Common myeloid progenitor, CD34-positive (primary cell): ENCODE measurements around the gene KYAT1.
"Not testable (repeated sequence)": the region's sequence is repeated elsewhere in the genome, so short reads cannot be mapped to it uniquely, and the experiment has no call there.

Source experiments
- CTCF ChIA-PET: fragments of 350-600 bp; sonication (Branson Sonifier 250); formaldehyde crosslinking; loops from one replicate; lab custom pipeline; 2021; ENCODE audit warnings: antibody characterized with exemption; lab: Charles Lee
- POLR2A ChIA-PET: fragments of 350-600 bp; sonication (Branson Sonifier 250); formaldehyde crosslinking; loops from one replicate; lab custom pipeline; 2021; ENCODE audit warnings: antibody characterized with exemption; lab: Charles Lee
- DNase-seq, 3 donors: peaks; one replicate each; pipeline versions ENCODE4 v3.0.0 to v3.0.0-alpha.2; 2013
- H3K27ac ChIP-seq, 2 experiments: 1 replicate in 1 of 2; 2 replicates in 1 of 2; pipeline ENCODE4 v1.7.0; 2013; ENCODE audit warnings: inconsistent platforms in 2 of 2, low read length in 2 of 2, mild to moderate bottlenecking in 2 of 2, low read depth in 1 of 2, moderate library complexity in 1 of 2; ENCODE audit not compliant: severe bottlenecking in 2 of 2, insufficient read depth in 1 of 2, poor library complexity in 1 of 2
- H3K27me3 ChIP-seq, 5 experiments: replicated peaks in 2 of 5; 1 replicate in 3 of 5; 2 replicates in 2 of 5; pipeline versions ENCODE4 v1.6.1 to v1.7.0; 2013; ENCODE audit warnings: low read length in 4 of 5, mild to moderate bottlenecking in 2 of 5, moderate library complexity in 2 of 5, inconsistent platforms in 1 of 5; ENCODE audit not compliant: insufficient read depth in 5 of 5, control insufficient read depth in 4 of 5
- H3K36me3 ChIP-seq, 4 experiments: 1 replicate in 2 of 4; 2 replicates in 2 of 4; pipeline versions ENCODE4 v1.6.1 to v1.7.0; 2013; ENCODE audit warnings: low read length in 3 of 4, control low read depth in 1 of 4, mild to moderate bottlenecking in 1 of 4; ENCODE audit not compliant: control insufficient read depth in 4 of 4, insufficient read depth in 4 of 4
- H3K4me1 ChIP-seq, 4 experiments: 1 replicate in 3 of 4; 2 replicates in 1 of 4; pipeline versions ENCODE4 v1.6.1 to v1.7.1; 2013; ENCODE audit warnings: low read length in 3 of 4, mild to moderate bottlenecking in 3 of 4, control low read depth in 1 of 4, inconsistent platforms in 1 of 4, moderate library complexity in 1 of 4; ENCODE audit not compliant: control insufficient read depth in 4 of 4, insufficient read depth in 4 of 4; ENCODE audit errors: control extremely low read depth in 1 of 4
- H3K4me3 ChIP-seq, 7 experiments: 1 replicate in 4 of 7; 2 replicates in 3 of 7; pipeline versions ENCODE4 v1.5.1 to v1.7.0; 2013; ENCODE audit warnings: mild to moderate bottlenecking in 7 of 7, low read length in 6 of 7, moderate library complexity in 6 of 7, inconsistent platforms in 2 of 7, low read depth in 2 of 7, control low read depth in 1 of 7; ENCODE audit not compliant: insufficient read depth in 4 of 7, control insufficient read depth in 1 of 7; ENCODE audit errors: extremely low read depth in 1 of 7
- H3K9me3 ChIP-seq, 5 experiments: 1 replicate in 4 of 5; 2 replicates in 1 of 5; pipeline versions ENCODE4 v1.6.1 to v1.7.1; 2013; ENCODE audit warnings: low read length in 4 of 5, mild to moderate bottlenecking in 2 of 5, inconsistent platforms in 1 of 5, low read depth in 1 of 5, moderate library complexity in 1 of 5; ENCODE audit not compliant: control insufficient read depth in 4 of 5, insufficient read depth in 2 of 5; ENCODE audit errors: control extremely low read depth in 1 of 5
- WGBS: methylation state at CpG from one replicate; pipeline ENCODE4 v1.1.5; 2013; ENCODE audit not compliant: insufficient coverage; 5-methylcytosine and 5-hydroxymethylcytosine counted together

KYAT1 gene

GRCh38 chr9:128870941-128871265 lies 10.8 kb downstream of the KYAT1 start:
- H3K27me3 ChIP-seq, DNase-seq, H3K36me3 ChIP-seq, H3K4me3 ChIP-seq, H3K4me1 ChIP-seq, H3K9me3 ChIP-seq, H3K27ac ChIP-seq, POLR2A ChIA-PET: not testable (repeated sequence)
- CTCF ChIA-PET = interaction anchor here (0.7 to 1.4 kb wide), 3 partner anchors 9 to 59 kb away, joined by 3 to 4 read pairs (median 3); no protein-coding TSS in a partner anchor
- WGBS = 98% methylated on average over 7 of the region's 7 CpGs

GRCh38 chr9:128870128-128870940 lies 11.4 kb downstream of the KYAT1 start:
- no peak overlapping the region for H3K4me3 ChIP-seq
- 94% methylated on average over 2 of the region's 7 CpGs for WGBS
- DNase-seq = no peak
- no peak overlapping the region for H3K27ac ChIP-seq
- H3K9me3 ChIP-seq = no peaks in the 10 kb centered on the region
- POLR2A ChIA-PET = no interaction called here
- CTCF ChIA-PET = interaction anchor here (1.0 to 1.4 kb wide), 2 partner anchors 8 to 10 kb away, joined by 3 to 4 read pairs; no protein-coding TSS in a partner anchor
- H3K4me1 ChIP-seq = peaks cover 0 to 9% (median 0%) of the 10 kb centered on the region in 4 experiments
- H3K27me3 ChIP-seq = no peaks in the 10 kb centered on the region
- no peaks in the 10 kb centered on the region for H3K36me3 ChIP-seq

- peaks cover 0 to 3% (median 1%) of the 10 kb centered on the region in 4 experiments for H3K4me1 ChIP-seq
- no peak overlapping the region for H3K4me3 ChIP-seq
- H3K36me3 ChIP-seq = no peaks in the 10 kb centered on the region
- WGBS = 33% methylated on average over 10 of the region's 10 CpGs
- ChIA-PET POLR2A (interaction anchor here (0.6 kb wide), 1 partner anchor 114 kb away, joined by 3 read pairs; no protein-coding TSS in a partner anchor), CTCF (interaction anchor here (0.6 to 12.5 kb wide), 6 partner anchors 13 to 85 kb away, joined by 3 to 107 read pairs (median 4); no protein-coding TSS in a partner anchor)
- DNase-seq = peak; percentile 83 to 91 (median 89)
- no peaks in the 10 kb centered on the region for H3K27me3 ChIP-seq
- no peaks in the 10 kb centered on the region for H3K9me3 ChIP-seq
- no peak overlapping the region for H3K27ac ChIP-seq
These were observed 18.1 kb downstream of the KYAT1 start for GRCh38 chr9:128863647-128864046.

- no peak overlapping the region for H3K27ac ChIP-seq
- ChIA-PET CTCF (interaction anchor here (0.8 to 12.5 kb wide), 10 partner anchors 8 to 341 kb away, joined by 3 to 107 read pairs (median 4); no protein-coding TSS in a partner anchor), POLR2A (no interaction called here)
- no peaks in the 10 kb centered on the region for H3K9me3 ChIP-seq
- 97% methylated on average over 6 of the region's 6 CpGs for WGBS
- no peak overlapping the region for H3K4me3 ChIP-seq
- H3K4me1 ChIP-seq = peaks cover 0 to 3% (median 1%) of the 10 kb centered on the region in 4 experiments
- no peaks in the 10 kb centered on the region for H3K27me3 ChIP-seq
- no peaks in the 10 kb centered on the region for H3K36me3 ChIP-seq
- no peak for DNase-seq
These were observed 19.3 kb downstream of the KYAT1 start for GRCh38 chr9:128862401-128862851.

GRCh38 chr9:128861501-128861900 lies 20.2 kb downstream of the KYAT1 start:
- POLR2A ChIA-PET = interaction anchor here (0.9 kb wide), 1 partner anchor 93 kb away, joined by 3 read pairs; no protein-coding TSS in a partner anchor
- Histone ChIP-seq H3K36me3 (no peaks in the 10 kb centered on the region), H3K4me1 (peaks cover 0 to 3% (median 1%) of the 10 kb centered on the region in 4 experiments), H3K27me3 (no peaks in the 10 kb centered on the region), H3K9me3 (no peaks in the 10 kb centered on the region), H3K27ac (no peak overlapping the region), H3K4me3 (no peak overlapping the region)
- CTCF ChIA-PET = interaction anchor here (0.5 to 12.5 kb wide), 13 partner anchors 9 to 675 kb away, joined by 3 to 107 read pairs (median 4); no protein-coding TSS in a partner anchor
- WGBS = 82% methylated on average over 6 of the region's 6 CpGs
- DNase-seq = no peak

GRCh38 chr9:128860937-128861336 lies 20.8 kb downstream of the KYAT1 start:
- WGBS = 100% methylated on average over 2 of the region's 5 CpGs
- H3K27ac ChIP-seq = no peak overlapping the region
- no peak overlapping the region for H3K4me3 ChIP-seq
- H3K36me3 ChIP-seq = no peaks in the 10 kb centered on the region
- DNase-seq = no peak
- no peaks in the 10 kb centered on the region for H3K27me3 ChIP-seq
- CTCF ChIA-PET = interaction anchor here (0.6 to 12.5 kb wide), 4 partner anchors 16 to 674 kb away, joined by 4 to 107 read pairs (median 42); no protein-coding TSS in a partner anchor
- peaks cover 0 to 3% (median 1%) of the 10 kb centered on the region in 4 experiments for H3K4me1 ChIP-seq
- H3K9me3 ChIP-seq = no peaks in the 10 kb centered on the region
- POLR2A ChIA-PET = interaction anchor here (0.9 kb wide), 1 partner anchor 94 kb away, joined by 3 read pairs; no protein-coding TSS in a partner anchor
